Keratinocyte (primary cell): Measurements from ENCODE around the gene HLA-DQB1. TPM values are rescaled to one million over a fixed set of nuclear protein-coding genes. Genes with fewer than 3 reads are reported as not detected.

Experiments
- DNase-seq: peaks from one replicate; pipeline ENCODE4 v3.0.0-alpha.2; 2011; ENCODE audit warnings: low read depth, missing footprints, low spot score
- FAIRE-seq: peaks from 2 replicates; lab custom pipeline; 2011; peaks lifted over from hg19 to GRCh38; lab: Jason Lieb, UNC
- H2AFZ ChIP-seq: 2 replicates; pipeline ENCODE4 v1.6.0; 2012; ENCODE audit warnings: low read length, control low read depth, inconsistent platforms; ENCODE audit not compliant: control insufficient read depth
- H3K27ac ChIP-seq: 2 replicates; pipeline ENCODE4 v1.5.1; 2011; ENCODE audit warnings: low read length; ENCODE audit not compliant: control insufficient read depth, insufficient read depth
- H3K27me3 ChIP-seq: 3 replicates; pipeline ENCODE4 v1.6.0; 2011; ENCODE audit warnings: low read length; ENCODE audit not compliant: control insufficient read depth, insufficient read depth; ENCODE audit errors: extremely low read depth
- H3K36me3 ChIP-seq, 2 experiments: 2 replicates in 1 of 2; 3 replicates in 1 of 2; pipeline ENCODE4 v1.5.1; 2011; ENCODE audit warnings: low read length in 2 of 2, mild to moderate bottlenecking in 1 of 2; ENCODE audit not compliant: control insufficient read depth in 2 of 2, insufficient read depth in 2 of 2; ENCODE audit errors: extremely low read depth in 1 of 2
- H3K4me1 ChIP-seq: 3 replicates; pipeline ENCODE4 v1.5.1; 2011; ENCODE audit warnings: low read length; ENCODE audit not compliant: control insufficient read depth, insufficient read depth; ENCODE audit errors: extremely low read depth
- H3K4me2 ChIP-seq: 3 replicates; pipeline ENCODE4 v1.6.0; 2011; ENCODE audit warnings: low read depth, low read length; ENCODE audit not compliant: control insufficient read depth, insufficient read depth; ENCODE audit errors: extremely low read depth
- H3K4me3 ChIP-seq, 3 experiments: fragments of 200-600 bp in 1 of 3; sonication (generic) in 1 of 3; 2 replicates in 2 of 3; 3 replicates in 1 of 3; pipeline ENCODE4 v1.5.1; 2011 to 2016; ENCODE audit warnings: low read length in 3 of 3, mild to moderate bottlenecking in 3 of 3, control low read depth in 2 of 3, inconsistent platforms in 1 of 3, low read depth in 1 of 3, mixed read lengths in 1 of 3, mixed run types in 1 of 3, moderate library complexity in 1 of 3; ENCODE audit not compliant: control insufficient read depth in 2 of 3, insufficient read depth in 2 of 3; ENCODE audit errors: extremely low read depth in 1 of 3
- H3K79me2 ChIP-seq: 2 replicates; pipeline ENCODE4 v1.6.0; 2012; ENCODE audit warnings: low read length; ENCODE audit not compliant: control insufficient read depth, insufficient read depth
- H3K9ac ChIP-seq: 3 replicates; pipeline ENCODE4 v1.6.0; 2011; ENCODE audit warnings: low read length; ENCODE audit not compliant: control insufficient read depth, insufficient read depth; ENCODE audit errors: extremely low read depth
- H3K9me1 ChIP-seq: 3 replicates; pipeline ENCODE4 v1.6.0; 2011; ENCODE audit warnings: low read length; ENCODE audit not compliant: control insufficient read depth, insufficient read depth; ENCODE audit errors: extremely low read depth
- H3K9me3 ChIP-seq: 2 replicates; pipeline ENCODE4 v1.5.1; 2012; ENCODE audit warnings: low read depth, low read length; ENCODE audit not compliant: control insufficient read depth
- H4K20me1 ChIP-seq: 3 replicates; pipeline ENCODE4 v1.6.0; 2011; ENCODE audit warnings: low read length; ENCODE audit not compliant: control insufficient read depth, insufficient read depth; ENCODE audit errors: extremely low read depth
- CTCF ChIP-seq, 3 experiments: IDR thresholded peaks in 1 of 3; conservative IDR thresholded peaks in 1 of 3; optimal IDR thresholded peaks in 1 of 3; 2 replicates in 2 of 3; 3 replicates in 1 of 3; pipeline versions ENCODE3 to v1.5.1; 2011; ENCODE audit warnings: low read length in 3 of 3, mild to moderate bottlenecking in 3 of 3, moderate library complexity in 2 of 3, control low read depth in 1 of 3, inconsistent platforms in 1 of 3; ENCODE audit not compliant: insufficient read depth in 2 of 3; ENCODE audit errors: extremely low read depth in 1 of 3
- EZH2 ChIP-seq: IDR thresholded peaks from one replicate; pipeline ENCODE4 v1.6.1; 2012; ENCODE audit warnings: inconsistent platforms, mild to moderate bottlenecking, low read length, moderate library complexity
- dilution Hi-C: fragments of 300-500 bp; cut with MboI; formaldehyde crosslinking; loops from one replicate; pipeline ENCODE4 v1.7.0; 2020; ENCODE audit warnings: low sequenced_read_pairs; ENCODE audit not compliant: extremely low pct_ligation_motif_present
- polyA plus RNA-seq, 5 experiments: library from polyadenylated mRNA; depleted of rRNA in 3 of 5; stranded (reverse) in 3 of 5; stranded (forward) in 1 of 5; unstranded in 1 of 5; fragments of >200 nt; gene quantifications; 1 replicate in 1 of 5; 2 replicates in 3 of 5; 3 replicates in 1 of 5; pipeline versions ENCODE4 v1.2.1 to v1.2.3, GENCODE V29; 2011 to 2012; ENCODE audit warnings: missing spikeins in 2 of 5, low read depth in 1 of 5, low replicate concordance in 1 of 5

HLA-DQB1 gene
- polyA plus RNA-seq, 1 donor (not counting 4 experiments of a cell fraction or from before 2014, with no cell fraction given), result 40.5 TPM

GRCh38 chr6:32645047-32645703, 21.3 kb downstream of the HLA-DQB1 start:
- no peak for TF ChIP-seq EZH2
- TF ChIP-seq CTCF (optimal IDR thresholded peaks at IDR 0.05 in 1 of 3, IDR thresholded peaks at IDR 0.05 in 1 of 3, conservative IDR thresholded peaks at IDR 0.05 in 1 of 3; ENCODE audit: extremely low read depth in 1 of 3, insufficient read depth in 2 of 3, low read length in 3 of 3), result no peak
- Histone ChIP-seq H3K36me3 (no peaks in the 10 kb centered on the region), H3K79me2 (no peaks in the 10 kb centered on the region), H3K9me3 (no peaks in the 10 kb centered on the region), H4K20me1 (no peaks in the 10 kb centered on the region), H3K9ac (no peak overlapping the region), H3K4me3 (no peak overlapping the region), H3K4me1 (no peaks in the 10 kb centered on the region), H3K27me3 (no peaks in the 10 kb centered on the region), H2AFZ (no peak overlapping the region), H3K4me2 (no peak overlapping the region), H3K27ac (no peak overlapping the region), H3K9me1 (no peaks in the 10 kb centered on the region)
- DNase-seq, result no peak
- FAIRE-seq, result no peak
- dilution Hi-C loops, result no loop called here

- no peaks in the 10 kb centered on the region for H4K20me1 ChIP-seq
- H3K27ac ChIP-seq, result no peak overlapping the region
- no peaks in the 10 kb centered on the region for H3K4me1 ChIP-seq
- no peak overlapping the region for H3K4me2 ChIP-seq
- no peaks in the 10 kb centered on the region for H3K9me1 ChIP-seq
- H3K4me3 ChIP-seq, result no peak overlapping the region
- no peak overlapping the region for H3K9ac ChIP-seq
- FAIRE-seq (no peak), DNase-seq (no peak)
- dilution Hi-C loops, result no loop called here
- H2AFZ ChIP-seq, result no peak overlapping the region
- no peaks in the 10 kb centered on the region for H3K79me2 ChIP-seq
- no peaks in the 10 kb centered on the region for H3K36me3 ChIP-seq
- H3K9me3 ChIP-seq, result no peaks in the 10 kb centered on the region
- TF ChIP-seq EZH2 (no peak), CTCF (optimal IDR thresholded peaks at IDR 0.05 in 1 of 3, IDR thresholded peaks at IDR 0.05 in 1 of 3, conservative IDR thresholded peaks at IDR 0.05 in 1 of 3; ENCODE audit: extremely low read depth in 1 of 3, insufficient read depth in 2 of 3, low read length in 3 of 3) (no peak)
- no peaks in the 10 kb centered on the region for H3K27me3 ChIP-seq
Observed at GRCh38 chr6:32643904-32644303, 22.6 kb downstream of the HLA-DQB1 start.
